Fibroblast of the aortic adventitia (primary cell): ENCODE results near the gene LRP6. TPM values are rescaled to one million over a fixed set of nuclear protein-coding genes. Genes with fewer than 3 reads are reported as not detected.
"Not testable (repeated sequence)": the region's sequence is repeated elsewhere in the genome, so short reads cannot be mapped to it uniquely, and the experiment has no call there.

ENCODE experiments used
- DNase-seq: peaks from one replicate; pipeline ENCODE4 v3.0.0-alpha.2; 2010; ENCODE audit warnings: low read depth
- H3K4me3 ChIP-seq: 2 replicates; pipeline ENCODE4 v1.5.1; 2011; ENCODE audit warnings: low read depth, mild to moderate bottlenecking, control low read depth, low read length, moderate library complexity
- total RNA-seq: library from RNA; depleted of rRNA; stranded (reverse); fragments of >200 nt; gene quantifications from 2 replicates; pipeline ENCODE4 v1.2.3, GENCODE V29; 2012; ENCODE audit warnings: low replicate concordance
- TF ChIP-seq, protein P1 (sequence below): IDR thresholded peaks from 2 replicates; pipeline ENCODE4 v1.5.1; 2011; ENCODE audit warnings: mild to moderate bottlenecking, low read length, control low read depth, inconsistent platforms; ENCODE audit not compliant: insufficient read depth

The LRP6 gene
- total RNA-seq, 1 donor, result 44.2 TPM

DNA sequence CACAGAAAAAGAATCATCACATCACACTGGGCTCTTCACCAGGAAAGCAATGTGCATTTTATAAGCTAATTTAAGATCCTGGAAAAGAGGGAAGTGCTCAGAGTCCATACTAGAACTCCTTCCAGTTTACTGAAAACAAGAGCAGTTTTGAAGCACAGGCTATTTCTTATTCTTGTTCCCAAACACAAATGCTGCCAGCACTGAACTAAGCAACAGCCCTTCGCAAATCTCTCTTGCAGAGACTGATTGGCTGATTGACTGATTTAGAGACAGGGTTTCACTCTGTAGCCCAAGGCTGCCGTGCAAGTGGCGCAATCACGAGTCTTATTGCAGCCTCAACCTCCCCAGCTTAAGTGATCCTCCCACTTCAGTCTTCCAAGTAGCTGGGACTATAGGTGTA lies 151.3 kb downstream of the LRP6 start:
- TF ChIP-seq, protein P1, sequence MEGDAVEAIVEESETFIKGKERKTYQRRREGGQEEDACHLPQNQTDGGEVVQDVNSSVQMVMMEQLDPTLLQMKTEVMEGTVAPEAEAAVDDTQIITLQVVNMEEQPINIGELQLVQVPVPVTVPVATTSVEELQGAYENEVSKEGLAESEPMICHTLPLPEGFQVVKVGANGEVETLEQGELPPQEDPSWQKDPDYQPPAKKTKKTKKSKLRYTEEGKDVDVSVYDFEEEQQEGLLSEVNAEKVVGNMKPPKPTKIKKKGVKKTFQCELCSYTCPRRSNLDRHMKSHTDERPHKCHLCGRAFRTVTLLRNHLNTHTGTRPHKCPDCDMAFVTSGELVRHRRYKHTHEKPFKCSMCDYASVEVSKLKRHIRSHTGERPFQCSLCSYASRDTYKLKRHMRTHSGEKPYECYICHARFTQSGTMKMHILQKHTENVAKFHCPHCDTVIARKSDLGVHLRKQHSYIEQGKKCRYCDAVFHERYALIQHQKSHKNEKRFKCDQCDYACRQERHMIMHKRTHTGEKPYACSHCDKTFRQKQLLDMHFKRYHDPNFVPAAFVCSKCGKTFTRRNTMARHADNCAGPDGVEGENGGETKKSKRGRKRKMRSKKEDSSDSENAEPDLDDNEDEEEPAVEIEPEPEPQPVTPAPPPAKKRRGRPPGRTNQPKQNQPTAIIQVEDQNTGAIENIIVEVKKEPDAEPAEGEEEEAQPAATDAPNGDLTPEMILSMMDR, result no peak
- no peak for DNase-seq
- H3K4me3 ChIP-seq, result no peak overlapping the region

DNA sequence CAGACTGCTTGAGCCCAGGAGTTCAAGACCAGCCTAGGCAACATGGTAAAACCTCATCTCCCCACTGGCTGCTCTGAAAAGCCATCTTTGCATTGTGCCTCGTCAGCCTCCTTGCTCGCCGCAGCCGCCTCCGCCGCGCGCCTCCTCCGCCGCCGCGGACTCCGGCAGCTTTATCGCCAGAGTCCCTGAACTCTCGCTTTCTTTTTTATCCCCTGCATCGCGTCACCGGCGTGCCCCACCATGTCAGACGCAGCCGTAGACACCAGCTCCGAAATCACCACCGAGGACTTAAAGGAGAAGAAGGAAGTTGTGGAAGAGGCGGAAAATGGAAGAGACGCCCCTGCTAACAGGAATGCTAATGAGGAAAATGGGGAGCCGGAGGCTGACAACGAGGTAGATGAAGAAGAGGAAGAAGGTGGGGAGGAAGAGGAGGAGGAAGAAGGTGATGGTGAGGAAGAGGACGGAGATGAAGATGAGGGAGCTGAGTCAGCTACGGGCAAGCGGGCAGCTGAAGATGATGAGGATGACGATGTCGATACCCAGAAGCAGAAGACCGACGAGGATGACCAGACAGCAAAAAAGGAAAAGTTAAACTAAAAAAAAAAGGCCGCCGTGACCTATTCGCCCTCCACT lies 155.8 kb downstream of the LRP6 start:
- H3K4me3 ChIP-seq, result not testable (repeated sequence)

DNA sequence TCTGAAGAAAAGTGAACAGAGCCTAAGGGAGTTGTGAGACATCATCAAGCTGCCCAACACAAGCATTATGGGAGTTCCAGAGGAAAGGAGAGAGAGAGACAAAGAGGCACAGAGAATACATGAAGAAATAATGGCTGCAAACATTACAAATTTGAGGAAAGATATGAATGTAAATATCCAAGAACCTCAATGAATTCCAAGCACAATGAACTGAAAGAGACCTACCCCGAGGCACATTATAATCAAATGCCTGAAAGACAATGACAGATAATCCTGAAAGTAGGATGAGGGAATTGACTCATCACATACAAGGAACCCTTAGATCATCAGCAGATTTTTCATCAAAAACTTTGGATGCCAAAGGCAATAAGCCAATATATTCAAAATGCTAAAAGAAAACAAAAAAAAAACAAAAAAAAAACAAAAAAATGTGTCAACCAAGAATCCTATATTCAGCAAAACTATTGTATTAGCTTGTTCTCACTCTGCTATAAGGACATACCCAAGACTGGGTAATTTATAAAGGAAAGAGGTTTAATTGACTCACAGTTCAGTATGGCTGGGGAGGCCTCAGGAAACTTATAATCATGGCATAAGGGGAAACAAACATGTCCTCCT lies 158.3 kb downstream of the LRP6 start:
- DNase-seq, result no peak
- TF ChIP-seq, protein P1, result no peak
- no peak overlapping the region for H3K4me3 ChIP-seq

More for the DNA sequence above, 155.8 kb downstream of the LRP6 start:
- not testable (repeated sequence) for DNase-seq

DNA sequence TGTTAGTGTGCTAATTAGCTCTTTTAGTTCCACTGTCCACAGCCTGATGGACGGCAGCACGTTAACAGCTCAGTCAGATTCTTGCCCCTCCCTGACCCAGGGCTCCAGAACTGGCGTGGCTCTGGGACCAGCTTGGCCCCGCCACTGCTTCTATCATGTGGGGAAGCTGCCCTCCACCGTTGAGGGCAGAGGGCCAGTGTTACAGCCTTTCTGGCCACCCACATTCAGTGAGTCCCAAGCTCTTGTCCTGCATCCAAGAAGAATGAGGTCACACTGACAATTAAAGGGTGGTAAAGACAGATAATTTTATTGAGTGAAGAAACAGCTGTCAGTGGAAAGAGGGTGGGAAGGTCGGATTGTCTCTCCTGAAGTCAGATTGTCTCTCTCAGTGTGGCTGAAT lies 159.2 kb downstream of the LRP6 start:
- TF ChIP-seq, protein P1, result no peak
- no peak overlapping the region for H3K4me3 ChIP-seq
- no peak for DNase-seq

DNA sequence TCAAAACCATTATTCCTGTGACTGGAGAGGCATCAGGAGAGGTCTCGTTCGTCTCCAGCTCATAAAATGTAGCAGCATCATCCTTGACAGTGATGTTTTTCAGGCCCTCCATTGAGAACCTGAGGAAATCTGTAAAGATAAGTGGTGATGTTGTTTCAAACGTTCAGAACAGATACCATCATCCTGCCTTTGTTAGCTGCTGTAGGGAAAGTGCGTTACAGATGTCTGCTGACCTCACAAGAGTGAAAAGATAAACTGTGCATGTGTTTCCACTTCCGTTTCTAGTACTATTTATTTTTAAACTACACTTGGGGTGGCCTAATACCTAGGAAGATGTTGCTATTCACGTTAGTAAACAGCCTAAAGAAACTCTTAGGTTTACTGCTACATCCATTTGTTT lies 167.7 kb downstream of the LRP6 start:
- H3K4me3 ChIP-seq, result no peak overlapping the region
- DNase-seq, result no peak
- TF ChIP-seq, protein P1, result no peak

DNA sequence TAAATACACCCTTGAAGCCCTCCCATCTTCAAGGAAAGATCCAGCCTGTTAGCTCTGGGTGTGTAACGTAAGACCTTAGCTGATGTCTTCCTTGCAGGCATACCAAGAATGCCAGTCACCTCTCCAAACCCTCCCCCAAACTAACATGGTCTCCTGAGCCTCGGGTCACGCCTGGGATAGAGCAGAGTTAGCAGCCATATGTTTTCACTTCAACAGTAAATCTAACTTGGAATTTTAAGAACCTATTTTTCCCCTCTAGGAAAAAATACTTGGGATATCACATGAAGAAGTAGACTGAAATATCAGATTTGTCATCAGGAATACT lies 168.2 kb downstream of the LRP6 start:
- TF ChIP-seq, protein P1, result no peak
- no peak overlapping the region for H3K4me3 ChIP-seq
- no peak for DNase-seq

DNA sequence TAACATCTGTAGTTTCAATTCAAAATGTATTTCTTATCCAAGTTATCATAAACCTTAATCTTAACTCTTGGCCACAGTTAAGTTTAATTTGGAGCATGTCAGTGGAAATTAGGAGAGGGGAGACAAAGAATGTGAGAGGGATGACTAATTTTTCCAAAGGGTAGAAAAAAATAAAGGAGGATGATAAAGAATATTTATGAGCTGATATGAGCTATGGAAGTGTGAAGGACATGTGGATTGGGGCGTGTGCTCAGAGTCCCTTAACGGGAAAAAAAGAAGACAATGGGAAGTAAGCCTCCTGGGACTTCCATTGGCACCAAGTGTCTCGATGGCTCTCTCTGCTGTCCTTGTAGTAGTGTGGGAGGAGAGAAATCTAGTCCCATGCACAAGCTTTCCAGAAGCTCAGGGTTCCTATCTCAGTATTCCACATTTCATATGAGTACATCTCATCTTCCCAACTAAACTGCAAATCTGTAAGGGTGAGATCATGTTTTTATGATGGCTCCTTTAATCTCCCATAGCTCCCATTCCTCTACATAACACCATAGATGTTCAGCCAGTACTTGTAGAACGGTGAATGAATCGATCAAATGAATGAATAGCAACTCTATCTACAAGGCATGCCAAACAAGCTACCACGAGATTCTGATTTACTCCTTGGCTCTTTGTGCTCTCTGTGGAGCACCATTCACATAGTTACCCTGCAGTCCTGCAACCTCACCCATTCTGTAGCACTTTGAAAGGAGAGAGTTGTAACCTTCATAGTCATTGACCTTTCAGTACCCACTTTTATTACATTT lies 168.8 kb downstream of the LRP6 start:
- H3K4me3 ChIP-seq, result no peak overlapping the region
- TF ChIP-seq, protein P1, result no peak
- DNase-seq, result peak; percentile 69
